GM12878 (cell line): Measurements from ENCODE around the gene TP53I3. TPM values are rescaled to one million over a fixed set of nuclear protein-coding genes. Genes with fewer than 3 reads are reported as not detected.

Experiments used
- ATAC-seq: fragments of 200-7000 bp; cut with Tn5 transposase; 3 replicates; pipeline ENCODE4 v1.9.1; 2020; ENCODE audit warnings: mild to moderate bottlenecking, moderate library complexity
- BruUV-seq: library from RNA; stranded (reverse); fragments of 400-500 nt; replicated peaks from 2 replicates; lab custom pipeline; 2021; lab: Mats Ljungman, UMichigan
- CTCF ChIA-PET: fragments of 300-600 bp; sonication (Branson Sonifier 250); formaldehyde crosslinking; extraction: SDS; loops from one replicate; lab custom pipeline; 2021; ENCODE audit warnings: inconsistent platforms; lab: Yijun Ruan, JAX
- POLR2A ChIA-PET: fragments of 350-600 bp; formaldehyde crosslinking; extraction: SDS; loops from one replicate; lab custom pipeline; 2021; ENCODE audit warnings: inconsistent platforms; lab: Charles Lee
- RAD21 ChIA-PET: fragments of 300-600 bp; sonication (Branson Sonifier 250); formaldehyde crosslinking; loops from one replicate; lab custom pipeline; 2023; ENCODE audit warnings: antibody characterized with exemption; ENCODE audit not compliant: unreplicated experiment; lab: Charles Lee
- SMC1A ChIA-PET: fragments of 300-600 bp; sonication (Branson Sonifier 250); formaldehyde crosslinking; loops from one replicate; lab custom pipeline; 2023; ENCODE audit not compliant: unreplicated experiment, uncharacterized antibody; lab: Charles Lee
- DNase-seq: peaks from one replicate; pipeline ENCODE4 v3.0.0-alpha.2; 2011; ENCODE audit warnings: low read depth, low spot score
- FAIRE-seq: peaks from 3 replicates; lab custom pipeline; 2011; peaks lifted over from hg19 to GRCh38; lab: Jason Lieb, UNC
- H2AFZ ChIP-seq: 2 replicates; pipeline ENCODE4 v1.6.0; 2011; ENCODE audit warnings: low read depth, low read length, control low read depth; ENCODE audit not compliant: control insufficient read depth
- H3K27ac ChIP-seq: 2 replicates; pipeline ENCODE4 v1.5.1; 2011; ENCODE audit warnings: control low read depth; ENCODE audit not compliant: control insufficient read depth, insufficient read depth
- H3K27me3 ChIP-seq, 2 experiments: replicated peaks in 1 of 2; 2 replicates each; pipeline versions ENCODE4 v1.6.0 to v1.6.1; 2011; ENCODE audit warnings: low read length in 1 of 2; ENCODE audit not compliant: control insufficient read depth in 2 of 2, insufficient read depth in 2 of 2
- H3K36me3 ChIP-seq, 2 experiments: 2 replicates each; pipeline ENCODE4 v1.5.1; 2011; ENCODE audit warnings: low read length in 1 of 2; ENCODE audit not compliant: control insufficient read depth in 2 of 2, insufficient read depth in 2 of 2
- H3K4me1 ChIP-seq: 2 replicates; pipeline ENCODE4 v1.6.1; 2011; ENCODE audit warnings: mild to moderate bottlenecking, low read length, moderate library complexity, mixed read lengths; ENCODE audit not compliant: control insufficient read depth, insufficient read depth
- H3K4me2 ChIP-seq: 2 replicates; pipeline ENCODE4 v1.6.0; 2011; ENCODE audit warnings: control low read depth; ENCODE audit not compliant: control insufficient read depth, insufficient read depth
- H3K4me3 ChIP-seq: fragments of 200-600 bp; sonication (generic); 2 replicates; pipeline ENCODE4 v1.5.1; 2016
- H3K79me2 ChIP-seq: 2 replicates; pipeline ENCODE4 v1.6.0; 2011; ENCODE audit warnings: low read length; ENCODE audit not compliant: control insufficient read depth, insufficient read depth
- H3K9ac ChIP-seq: 2 replicates; pipeline ENCODE4 v1.8.0; 2011; ENCODE audit warnings: low read length, control low read depth, mixed read lengths; ENCODE audit not compliant: control insufficient read depth, insufficient read depth
- H3K9me3 ChIP-seq: replicated peaks from 3 replicates; pipeline ENCODE4 v1.5.1; 2011; ENCODE audit warnings: mild to moderate bottlenecking, low read length; ENCODE audit not compliant: control insufficient read depth, insufficient read depth
- H4K20me1 ChIP-seq: 2 replicates; pipeline ENCODE4 v1.6.0; 2011; ENCODE audit not compliant: control insufficient read depth, insufficient read depth
- FOXM1 ChIP-seq: IDR thresholded peaks from 2 replicates; pipeline ENCODE4 v1.6.1; 2012; ENCODE audit warnings: low read depth, mild to moderate bottlenecking, inconsistent platforms, low read length, moderate library complexity
- HDGF ChIP-seq: fragments of 450-650 bp; IDR thresholded peaks from 2 replicates; pipeline ENCODE4 v1.6.1; 2016; ENCODE audit warnings: antibody characterized with exemption
- MLLT1 ChIP-seq: fragments of 450-650 bp; IDR thresholded peaks from 2 replicates; pipeline ENCODE4 v1.6.1; 2016; ENCODE audit warnings: mild to moderate bottlenecking
- NBN ChIP-seq: fragments of 450-650 bp; IDR thresholded peaks from 2 replicates; pipeline ENCODE4 v1.6.1; 2016
- REST ChIP-seq: IDR thresholded peaks from 2 replicates; pipeline ENCODE4 v1.6.1; 2012; ENCODE audit warnings: mild to moderate bottlenecking, low read depth, low read length
- TARDBP ChIP-seq: IDR thresholded peaks from 2 replicates; pipeline ENCODE4 v1.6.1; 2016; ENCODE audit warnings: borderline replicate concordance
- ZBTB4 ChIP-seq: fragments of 450-650 bp; formaldehyde crosslinking; IDR thresholded peaks from 2 replicates; pipeline ENCODE4 v1.4.0; 2022; ENCODE audit warnings: mild to moderate bottlenecking, moderate library complexity
- ZNF622 ChIP-seq: fragments of 450-650 bp; IDR thresholded peaks from 2 replicates; pipeline ENCODE4 v1.6.1; 2017; ENCODE audit warnings: mild to moderate bottlenecking, inconsistent platforms
- WGBS: methylation state at CpG from one replicate; pipeline ENCODE4 v1.1.6; 2016; ENCODE audit warnings: low lambda C conversion rate; ENCODE audit not compliant: insufficient replicate concordance, insufficient coverage; ENCODE audit errors: missing lambda C conversion rate; 5-methylcytosine and 5-hydroxymethylcytosine counted together
- in situ Hi-C: fragments of 300-500 bp; cut with MboI; formaldehyde crosslinking; loops from 9 replicates; pipeline ENCODE4 v1.14.3; 2018; ENCODE audit warnings: mixed read lengths
- intact Hi-C: fragments of 100-400 bp; cut with micrococcal nuclease; formaldehyde crosslinking; loops from one replicate; pipeline ENCODE4 v1.14.2; 2022; ENCODE audit not compliant: unreplicated experiment
- polyA plus RNA-seq, 11 experiments: library from polyadenylated mRNA; depleted of rRNA in 4 of 11; unstranded in 6 of 11; stranded (reverse) in 5 of 11; fragments of >200 nt; fragmentation: Nextera tagmentation in 4 of 11; fragmentation: Illumina TruSeq in 1 of 11; extraction: Ambion mirVana in 4 of 11; extraction: Trizol in 1 of 11; gene quantifications; 1 replicate in 1 of 11; 2 replicates in 10 of 11; pipeline versions ENCODE4 v1.2.1 to v1.2.3, GENCODE V29; 2011 to 2016; ENCODE audit warnings: inconsistent platforms in 2 of 11, missing spikeins in 2 of 11, low read depth in 1 of 11
- total RNA-seq, 4 experiments: library from RNA; depleted of rRNA in 3 of 4; stranded (reverse); fragments of >200 nt in 3 of 4; fragmentation: Illumina TruSeq in 1 of 4; extraction: Trizol in 1 of 4; gene quantifications; 2 replicates each; pipeline versions ENCODE4 v1.2.1 to v1.2.3, GENCODE V29; 2013 to 2021

TP53I3 gene
- total and polyA plus RNA-seq, 10 of the 15 experiments (the other 5 are each of a cell fraction or from before 2014, with no cell fraction given), result 1.4 to 57.4 (median 11.6) TPM

GRCh38 chr2:24072259-24072658 is 12.4 kb downstream of the TP53I3 start:
- no peak for FAIRE-seq
- ChIA-PET POLR2A (interaction anchor here (0.6 to 1.9 kb wide), 3 partner anchors 11 to 296 kb away, joined by 3 to 6 read pairs (median 4); partner anchors contain the start of gene WDCP), RAD21 (interaction anchor here (1.6 kb wide), 1 partner anchor 25 kb away, joined by 6 read pairs; the partner anchor contains the start of gene WDCP), CTCF (interaction anchor here (5.0 kb wide), 1 partner anchor 12 kb away, joined by 30 read pairs; the partner anchor contains the start of gene TP53I3), SMC1A (interaction anchor here (2.4 to 2.6 kb wide), 3 partner anchors 11 to 248 kb away, joined by 8 to 13 read pairs (median 9); partner anchors contain the start of gene ATAD2B)
- no peak for TF ChIP-seq FOXM1
- TF ChIP-seq TARDBP, result no peak
- WGBS, result 99% methylated on average over 4 of the region's 4 CpGs
- Histone ChIP-seq H3K27me3 (no peaks in the 10 kb centered on the region), H3K9ac (no peak overlapping the region), H3K4me1 (peaks cover 9% of the 10 kb centered on the region), H3K36me3 (peaks cover 0 to 7% of the 10 kb centered on the region in 2 experiments; a peak in 1 of 4 replicates), H3K27ac (no peak overlapping the region), H2AFZ (no peak overlapping the region), H4K20me1 (no peaks in the 10 kb centered on the region), H3K9me3 (no peaks in the 10 kb centered on the region; the same call in 2 of the 3 replicates), H3K79me2 (peaks cover 27% of the 10 kb centered on the region), H3K4me2 (no peak overlapping the region), H3K4me3 (no peak overlapping the region)
- BruUV-seq, result no TSS peak
- in situ Hi-C loops (no loop called here), intact Hi-C loops (no loop called here)
- ATAC-seq, result no peak
- no peak for DNase-seq

GRCh38 chr2:24065341-24065740 is 19.3 kb downstream of the TP53I3 start:
- 24% methylated on average over 2 of the region's 2 CpGs for WGBS
- no peaks in the 10 kb centered on the region for H3K9me3 ChIP-seq
- POLR2A ChIA-PET, result interaction anchor here (1.2 kb wide), 1 partner anchor 18 kb away, joined by 3 read pairs; the partner anchor contains the start of gene WDCP
- intact Hi-C loops, result no loop called here
- H3K36me3 ChIP-seq, result peaks cover 0 to 10% of the 10 kb centered on the region in 2 experiments; a peak in 1 of 4 replicates
- CTCF ChIA-PET, result interaction anchor here (0.7 to 3.5 kb wide), 2 partner anchors 10 to 241 kb away, joined by 4 to 25 read pairs; no protein-coding TSS in a partner anchor
- DNase-seq (no peak), ATAC-seq (no peak), FAIRE-seq (no peak)
- no peak overlapping the region for H2AFZ ChIP-seq
- H3K4me1 ChIP-seq, result peaks cover 4% of the 10 kb centered on the region
- no peak overlapping the region for H3K4me2 ChIP-seq
- SMC1A ChIA-PET, result interaction anchor here (0.9 to 1.9 kb wide), 2 partner anchors 10 to 233 kb away, joined by 3 read pairs; no protein-coding TSS in a partner anchor
- H3K9ac ChIP-seq, result no peak overlapping the region
- RAD21 ChIA-PET, result interaction anchor here (1.9 kb wide), 1 partner anchor 240 kb away, joined by 4 read pairs; no protein-coding TSS in a partner anchor
- no TSS peak for BruUV-seq
- in situ Hi-C loops, result no loop called here
- no peaks in the 10 kb centered on the region for H3K27me3 ChIP-seq
- H3K4me3 ChIP-seq, result no peak overlapping the region
- no peaks in the 10 kb centered on the region for H3K79me2 ChIP-seq
- no peaks in the 10 kb centered on the region for H4K20me1 ChIP-seq
- no peak overlapping the region for H3K27ac ChIP-seq
- TF ChIP-seq NBN (no peak), ZBTB4 (CRISPR knock-in tag) (no peak), HDGF (no peak), ZNF622 (no peak), REST (no peak), MLLT1 (no peak)
